ENCODE results near the gene SHB.

DNA sequence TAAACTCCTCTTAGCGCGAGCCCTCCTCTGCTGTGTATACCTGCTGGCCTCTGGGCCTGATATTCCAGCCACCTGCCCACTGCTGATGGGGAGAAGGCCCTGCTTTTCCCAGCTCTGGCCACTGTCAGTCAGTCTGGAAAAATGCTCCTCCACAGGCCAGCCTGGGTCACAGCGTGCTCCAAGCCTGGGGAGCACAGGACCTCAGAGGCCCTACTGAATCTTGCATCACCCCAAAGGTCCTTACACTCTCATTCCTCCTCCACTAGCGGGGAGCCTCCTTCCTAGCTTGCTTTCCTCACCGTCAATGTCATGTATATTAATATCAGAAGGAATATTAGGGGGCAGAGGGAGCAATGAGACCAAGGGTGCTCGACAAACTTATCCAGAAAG, 73.7 kb downstream of the SHB start:
- TF ChIP-seq, protein P1, sequence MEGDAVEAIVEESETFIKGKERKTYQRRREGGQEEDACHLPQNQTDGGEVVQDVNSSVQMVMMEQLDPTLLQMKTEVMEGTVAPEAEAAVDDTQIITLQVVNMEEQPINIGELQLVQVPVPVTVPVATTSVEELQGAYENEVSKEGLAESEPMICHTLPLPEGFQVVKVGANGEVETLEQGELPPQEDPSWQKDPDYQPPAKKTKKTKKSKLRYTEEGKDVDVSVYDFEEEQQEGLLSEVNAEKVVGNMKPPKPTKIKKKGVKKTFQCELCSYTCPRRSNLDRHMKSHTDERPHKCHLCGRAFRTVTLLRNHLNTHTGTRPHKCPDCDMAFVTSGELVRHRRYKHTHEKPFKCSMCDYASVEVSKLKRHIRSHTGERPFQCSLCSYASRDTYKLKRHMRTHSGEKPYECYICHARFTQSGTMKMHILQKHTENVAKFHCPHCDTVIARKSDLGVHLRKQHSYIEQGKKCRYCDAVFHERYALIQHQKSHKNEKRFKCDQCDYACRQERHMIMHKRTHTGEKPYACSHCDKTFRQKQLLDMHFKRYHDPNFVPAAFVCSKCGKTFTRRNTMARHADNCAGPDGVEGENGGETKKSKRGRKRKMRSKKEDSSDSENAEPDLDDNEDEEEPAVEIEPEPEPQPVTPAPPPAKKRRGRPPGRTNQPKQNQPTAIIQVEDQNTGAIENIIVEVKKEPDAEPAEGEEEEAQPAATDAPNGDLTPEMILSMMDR (IDR thresholded peaks at IDR 0.05) = no peak
- TF ChIP-seq POLR2AphosphoS5 (IDR thresholded peaks at IDR 0.05; ENCODE audit: insufficient read depth in 1 of 2, low read depth in 1 of 2) = no peak
